H1 (cell line): ENCODE measurements around the gene KIFBP. TPM values are rescaled to one million over a fixed set of nuclear protein-coding genes. Genes with fewer than 3 reads are reported as not detected.
A peak's percentile ranks its signal among the peaks of the same experiment; 100 is the strongest.

Experiments
- BACH1 ChIP-seq: IDR thresholded peaks from 2 replicates; pipeline ENCODE4 v1.6.1; 2012; ENCODE audit warnings: low read length, improper control_type of control experiment
- BCL11A ChIP-seq, 2 experiments: IDR thresholded peaks; one replicate each; pipeline ENCODE4 v1.6.1; 2011; ENCODE audit warnings: low read depth in 2 of 2, low read length in 2 of 2, mild to moderate bottlenecking in 2 of 2
- CBX5 ChIP-seq: fragments of 300-800, 300-1000 bp; sonication (generic); IDR thresholded peaks from 2 replicates; pipeline ENCODE4 v1.7.1; 2016; ENCODE audit warnings: antibody characterized with exemption, low read length, low read depth
- CEBPB ChIP-seq: IDR thresholded peaks from 2 replicates; pipeline ENCODE4 v1.6.1; 2012; ENCODE audit warnings: low read depth, low read length
- CHD1 ChIP-seq: IDR thresholded peaks from 2 replicates; pipeline ENCODE4 v1.6.1; 2012; ENCODE audit warnings: low read depth, low read length, improper control_type of control experiment
- CTBP2 ChIP-seq: IDR thresholded peaks from 2 replicates; pipeline ENCODE4 v1.7.0; 2011; ENCODE audit warnings: borderline replicate concordance, mild to moderate bottlenecking, moderate library complexity, mixed read lengths, low read length; ENCODE audit not compliant: insufficient read depth, insufficient read length
- FOSL1 ChIP-seq: IDR thresholded peaks from 2 replicates; pipeline ENCODE4 v1.6.1; 2011; ENCODE audit warnings: mild to moderate bottlenecking, low read depth, low read length, moderate library complexity; ENCODE audit not compliant: insufficient read depth
- GTF2F1 ChIP-seq: IDR thresholded peaks from 2 replicates; pipeline ENCODE4 v1.6.1; 2012; ENCODE audit warnings: low read depth, low read length, improper control_type of control experiment, borderline replicate concordance
- HDAC2 ChIP-seq, 2 experiments: fragments of 300-600 bp in 1 of 2; sonication (generic) in 1 of 2; IDR thresholded peaks; 2 replicates each; pipeline ENCODE4 v1.6.1; 2011 to 2012; ENCODE audit warnings: low read depth in 2 of 2, low read length in 2 of 2, mild to moderate bottlenecking in 2 of 2, moderate library complexity in 2 of 2, borderline replicate concordance in 1 of 2, inconsistent platforms in 1 of 2
- KDM4A ChIP-seq: IDR thresholded peaks from one replicate; pipeline ENCODE4 v1.7.1; 2012; ENCODE audit warnings: low read depth, mild to moderate bottlenecking, moderate library complexity, low read length, inconsistent platforms; ENCODE audit not compliant: severe bottlenecking
- NANOG ChIP-seq: IDR thresholded peaks from 2 replicates; pipeline ENCODE4 v1.6.1; 2011; ENCODE audit warnings: low read length, low read depth, mild to moderate bottlenecking, inconsistent platforms; ENCODE audit not compliant: insufficient read depth, poor library complexity, severe bottlenecking
- PHF8 ChIP-seq: fragments of 200-600 bp; sonication (generic); conservative IDR thresholded peaks from 2 replicates; pipeline ENCODE4 v1.7.1; 2012; ENCODE audit warnings: low read depth, mild to moderate bottlenecking, inconsistent platforms, low read length, moderate library complexity
- RAD21 ChIP-seq, 2 experiments: IDR thresholded peaks in 1 of 2; conservative IDR thresholded peaks in 1 of 2; 2 replicates each; pipeline ENCODE4 v1.6.1; 2011; ENCODE audit warnings: low read depth in 2 of 2, low read length in 2 of 2, improper control_type of control experiment in 1 of 2, inconsistent platforms in 1 of 2, mild to moderate bottlenecking in 1 of 2, moderate library complexity in 1 of 2
- SAP30 ChIP-seq: fragments of 300-600 bp; sonication (generic); IDR thresholded peaks from 2 replicates; pipeline ENCODE4 v1.7.1; 2012; ENCODE audit warnings: low read length, moderate library complexity, mild to moderate bottlenecking, inconsistent platforms; ENCODE audit not compliant: insufficient read depth, insufficient replicate concordance
- TAF7 ChIP-seq: optimal IDR thresholded peaks from 2 replicates; pipeline ENCODE3; 2011; ENCODE audit warnings: low read depth, mild to moderate bottlenecking, inconsistent platforms, low read length, moderate library complexity, borderline replicate concordance
- YY1 ChIP-seq: IDR thresholded peaks from 2 replicates; pipeline ENCODE4 v1.6.1; 2011; ENCODE audit warnings: low read depth, mild to moderate bottlenecking, low read length
- polyA plus RNA-seq, 7 experiments: library from polyadenylated mRNA; depleted of rRNA in 3 of 7; stranded (reverse) in 5 of 7; unstranded in 2 of 7; fragments of >200 nt in 5 of 7; fragments of 200-250 nt in 2 of 7; gene quantifications; 1 replicate in 5 of 7; 2 replicates in 1 of 7; 4 replicates in 1 of 7; pipeline versions ENCODE4 v1.2.1 to v1.2.3, GENCODE V29; 2011 to 2013; ENCODE audit warnings: missing spikeins in 2 of 7, mixed read lengths in 2 of 7
- total RNA-seq: library from RNA; stranded (reverse); fragmentation: NEBNext Ultra II Directional; extraction: Animal tissue kit (Norgen Biotek cat#: 25700); gene quantifications from 2 replicates; pipeline ENCODE4 v1.2.1, GENCODE V29; 2021
- TF ChIP-seq, protein P1 (sequence below): IDR thresholded peaks from 2 replicates; pipeline ENCODE4 v1.6.1; 2011; ENCODE audit warnings: low read length, improper control_type of control experiment
- TF ChIP-seq, protein P2 (sequence below), 3 experiments: IDR thresholded peaks; 1 replicate in 2 of 3; 2 replicates in 1 of 3; pipeline versions ENCODE4 v1.5.1 to v1.6.1; 2011; ENCODE audit warnings: low read length in 3 of 3, mild to moderate bottlenecking in 3 of 3, inconsistent platforms in 2 of 3, low read depth in 1 of 3, moderate library complexity in 1 of 3; ENCODE audit not compliant: insufficient read depth in 1 of 3; ENCODE audit errors: control extremely low read depth in 1 of 3

The KIFBP gene
- total and polyA plus RNA-seq, 2 of the 8 experiments (the other 6 are each of a cell fraction or from before 2014, with no cell fraction given) = 17.3 to 34.6 TPM

DNA sequence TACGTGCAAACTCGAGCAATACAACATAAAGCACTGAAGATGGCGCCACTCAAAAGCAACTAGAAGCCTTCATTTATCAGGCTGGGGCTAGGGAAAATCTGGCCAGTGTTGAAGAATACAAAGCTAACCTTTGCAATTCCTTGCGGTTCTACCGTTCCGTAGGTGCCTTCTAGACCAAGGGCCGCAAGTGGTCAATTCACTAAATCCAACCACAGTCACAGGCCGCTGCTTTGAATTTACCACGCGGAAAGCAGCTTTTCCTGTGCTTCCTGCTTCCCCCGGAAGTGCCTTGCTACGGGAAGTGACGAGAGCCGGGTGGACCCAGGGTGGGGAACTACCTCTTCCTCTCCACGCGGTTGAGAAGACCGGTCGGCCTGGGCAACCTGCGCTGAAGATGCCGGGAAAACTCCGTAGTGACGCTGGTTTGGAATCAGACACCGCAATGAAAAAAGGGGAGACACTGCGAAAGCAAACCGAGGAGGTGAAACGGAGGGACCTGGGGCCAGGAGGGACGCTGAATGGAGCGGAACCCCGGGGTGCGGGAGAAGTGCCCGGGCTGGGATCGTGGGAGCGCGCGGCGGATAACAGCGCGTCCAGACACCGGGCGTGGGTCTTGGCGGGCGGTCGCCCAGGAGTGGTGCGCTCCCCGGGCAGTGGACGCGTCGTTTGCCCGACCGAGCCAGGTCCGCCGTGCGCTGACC lies 32.6 kb upstream of the KIFBP start, which contains the start of gene DDX21 (continued):
- TF ChIP-seq RAD21 (IDR thresholded peaks at IDR 0.05 in 1 of 2, conservative IDR thresholded peaks at IDR 0.05 in 1 of 2; ENCODE audit: low read depth in 2 of 2, low read length in 2 of 2) = peak in 1 of 2 experiments; percentile 8; a peak in 1 of 4 replicates
- no peak for TF ChIP-seq NANOG
- TF ChIP-seq YY1 = 0 out of 2 replicates have a peak, but pooled peaks have one; percentile 29
- no peak for TF ChIP-seq CEBPB
- TF ChIP-seq CBX5 = no peak
- peak; percentile 74 for TF ChIP-seq SAP30
- TF ChIP-seq, protein P1, sequence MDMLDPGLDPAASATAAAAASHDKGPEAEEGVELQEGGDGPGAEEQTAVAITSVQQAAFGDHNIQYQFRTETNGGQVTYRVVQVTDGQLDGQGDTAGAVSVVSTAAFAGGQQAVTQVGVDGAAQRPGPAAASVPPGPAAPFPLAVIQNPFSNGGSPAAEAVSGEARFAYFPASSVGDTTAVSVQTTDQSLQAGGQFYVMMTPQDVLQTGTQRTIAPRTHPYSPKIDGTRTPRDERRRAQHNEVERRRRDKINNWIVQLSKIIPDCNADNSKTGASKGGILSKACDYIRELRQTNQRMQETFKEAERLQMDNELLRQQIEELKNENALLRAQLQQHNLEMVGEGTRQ = 0 out of 2 replicates have a peak, but pooled peaks have one; percentile 11
- peak; percentile 77 for TF ChIP-seq PHF8
- no peak for TF ChIP-seq BCL11A (IDR thresholded peaks at IDR 0.05; ENCODE audit: low read depth in 2 of 2, low read length in 2 of 2)
- peak; percentile 75; the same call in 1 of the 2 replicates for TF ChIP-seq GTF2F1
- peak; percentile 77 for TF ChIP-seq KDM4A
- peak; percentile 54; the same call in 1 of the 2 replicates for TF ChIP-seq BACH1
- TF ChIP-seq FOSL1 = no peak
- peak in 1 of 2 experiments; percentile 53; a peak in 2 of 4 replicates for TF ChIP-seq HDAC2 (IDR thresholded peaks at IDR 0.05; ENCODE audit: borderline replicate concordance in 1 of 2, low read depth in 2 of 2, low read length in 2 of 2)
- TF ChIP-seq, protein P2, sequence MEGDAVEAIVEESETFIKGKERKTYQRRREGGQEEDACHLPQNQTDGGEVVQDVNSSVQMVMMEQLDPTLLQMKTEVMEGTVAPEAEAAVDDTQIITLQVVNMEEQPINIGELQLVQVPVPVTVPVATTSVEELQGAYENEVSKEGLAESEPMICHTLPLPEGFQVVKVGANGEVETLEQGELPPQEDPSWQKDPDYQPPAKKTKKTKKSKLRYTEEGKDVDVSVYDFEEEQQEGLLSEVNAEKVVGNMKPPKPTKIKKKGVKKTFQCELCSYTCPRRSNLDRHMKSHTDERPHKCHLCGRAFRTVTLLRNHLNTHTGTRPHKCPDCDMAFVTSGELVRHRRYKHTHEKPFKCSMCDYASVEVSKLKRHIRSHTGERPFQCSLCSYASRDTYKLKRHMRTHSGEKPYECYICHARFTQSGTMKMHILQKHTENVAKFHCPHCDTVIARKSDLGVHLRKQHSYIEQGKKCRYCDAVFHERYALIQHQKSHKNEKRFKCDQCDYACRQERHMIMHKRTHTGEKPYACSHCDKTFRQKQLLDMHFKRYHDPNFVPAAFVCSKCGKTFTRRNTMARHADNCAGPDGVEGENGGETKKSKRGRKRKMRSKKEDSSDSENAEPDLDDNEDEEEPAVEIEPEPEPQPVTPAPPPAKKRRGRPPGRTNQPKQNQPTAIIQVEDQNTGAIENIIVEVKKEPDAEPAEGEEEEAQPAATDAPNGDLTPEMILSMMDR (IDR thresholded peaks at IDR 0.05; ENCODE audit: control extremely low read depth in 1 of 3, insufficient read depth in 1 of 3, low read depth in 1 of 3, low read length in 3 of 3) = peak in 2 of 3 experiments; percentile 36 to 73; a peak in 3 of 4 replicates
- no peak for TF ChIP-seq CTBP2
- peak; percentile 14 for TF ChIP-seq TAF7
- no peak for TF ChIP-seq CHD1
